Vagina (tissue), 2 donors: ENCODE data around the gene KIAA0753. TPM values are rescaled to one million over a fixed set of nuclear protein-coding genes. Genes with fewer than 3 reads are reported as not detected.

Experiments used
- DNase-seq, 2 donors: peaks; one replicate each; pipeline ENCODE4 v3.0.0-alpha.2; 2017; ENCODE audit errors: extremely low spot score in 2 of 2
- H3K27ac ChIP-seq: fragments of 200-600 bp; sonication (generic); one replicate; pipeline ENCODE4 v1.5.1; 2019
- H3K27me3 ChIP-seq: fragments of 200-600 bp; sonication (generic); one replicate; pipeline ENCODE4 v1.5.1; 2019
- H3K36me3 ChIP-seq, 2 donors: fragments of 200-600 bp; sonication (generic); one replicate each; pipeline ENCODE4 v1.5.1; 2017 to 2019
- H3K4me1 ChIP-seq: fragments of 200-600 bp; sonication (generic); one replicate; pipeline ENCODE4 v1.5.1; 2019
- H3K4me3 ChIP-seq, 2 donors: fragments of 200-600 bp; sonication (generic); 1 replicate in 1 of 2; 2 replicates in 1 of 2; pipeline ENCODE4 v1.5.1; 2016 to 2019
- H3K9me3 ChIP-seq: fragments of 200-600 bp; sonication (generic); one replicate; pipeline ENCODE4 v1.5.1; 2019
- CTCF ChIP-seq, 3 experiments: fragments of 450-650 bp in 2 of 3; fragments of 200-600 bp in 1 of 3; sonication (generic) in 1 of 3; IDR thresholded peaks; one replicate each; pipeline ENCODE4 v1.5.1; 2017 to 2019; ENCODE audit warnings: antibody characterized with exemption in 3 of 3, mild to moderate bottlenecking in 2 of 3, moderate library complexity in 2 of 3
- POLR2A ChIP-seq, 2 donors: fragments of 450-650 bp; IDR thresholded peaks; one replicate each; pipeline ENCODE4 v1.6.1; 2017; ENCODE audit warnings: antibody characterized with exemption in 2 of 2, mild to moderate bottlenecking in 2 of 2, moderate library complexity in 2 of 2
- POLR2AphosphoS5 ChIP-seq, 2 donors: sonication (generic); formaldehyde crosslinking; IDR thresholded peaks; one replicate each; pipeline ENCODE4 v1.9.0; 2017; ENCODE audit warnings: antibody characterized with exemption in 2 of 2, mild to moderate bottlenecking in 2 of 2, low read depth in 1 of 2; ENCODE audit not compliant: insufficient read depth in 1 of 2
- intact Hi-C: fragments of 100-400 bp; cut with DNase I; formaldehyde crosslinking; loops from one replicate; pipeline ENCODE4 v1.15.1; 2023
- total RNA-seq: library from RNA; depleted of rRNA; stranded (reverse); fragments of >200 nt; gene quantifications from one replicate; pipeline ENCODE4 v1.2.3, GENCODE V29; 2016

KIAA0753 gene
- total RNA-seq = 14.5 TPM

- peak in 1 of 2 donors; percentile 27 for TF ChIP-seq POLR2A (IDR thresholded peaks at IDR 0.05)
- TF ChIP-seq CTCF (IDR thresholded peaks at IDR 0.05) = no peak
- peak; percentile 88 to 94 for TF ChIP-seq POLR2AphosphoS5 (IDR thresholded peaks at IDR 0.05; ENCODE audit: insufficient read depth in 1 of 2, low read depth in 1 of 2)
- Histone ChIP-seq H3K4me3 (peak within 1 kb of the TSS; percentile 67 to 79), H3K4me1 (peaks cover 56% of the 10 kb centered on the region), H3K36me3 (peaks cover 0 to 5% of the 10 kb centered on the region in 2 donors), H3K27me3 (no peaks in the 10 kb centered on the region), H3K9me3 (no peaks in the 10 kb centered on the region), H3K27ac (peak within 1 kb of the TSS; percentile 73)
- intact Hi-C loops = no loop called here
- no peak for DNase-seq
Observed at GRCh38 chr17:6640536-6641246, at the start of gene KIAA0753, which contains the start of gene TXNDC17. KIAA0753 (minus strand) TSS chr17:6640711; CDS start chr17:6635103, 5,608 bp downstream. TXNDC17 (plus strand) TSS chr17:6641060; CDS start chr17:6641083, 23 bp downstream.

- Histone ChIP-seq H3K9me3 (no peaks in the 10 kb centered on the region), H3K27me3 (no peaks in the 10 kb centered on the region), H3K4me1 (no peaks in the 10 kb centered on the region), H3K36me3 (no peaks in the 10 kb centered on the region), H3K27ac (no peak overlapping the region), H3K4me3 (no peak overlapping the region)
- DNase-seq = no peak
- intact Hi-C loops = no loop called here
- TF ChIP-seq CTCF (IDR thresholded peaks at IDR 0.05) = no peak
- no peak for TF ChIP-seq POLR2AphosphoS5 (IDR thresholded peaks at IDR 0.05; ENCODE audit: insufficient read depth in 1 of 2, low read depth in 1 of 2)
- TF ChIP-seq POLR2A (IDR thresholded peaks at IDR 0.05) = no peak
Observed at GRCh38 chr17:6688944-6689343, 48.4 kb upstream of the KIAA0753 start.

- H3K27ac ChIP-seq = no peak overlapping the region
- H3K9me3 ChIP-seq = no peaks in the 10 kb centered on the region
- H3K27me3 ChIP-seq = no peaks in the 10 kb centered on the region
- no peaks in the 10 kb centered on the region for H3K4me1 ChIP-seq
- TF ChIP-seq POLR2A (IDR thresholded peaks at IDR 0.05) (no peak), POLR2AphosphoS5 (IDR thresholded peaks at IDR 0.05; ENCODE audit: insufficient read depth in 1 of 2, low read depth in 1 of 2) (no peak), CTCF (IDR thresholded peaks at IDR 0.05) (no peak)
- H3K4me3 ChIP-seq = no peak overlapping the region
- no peak for DNase-seq
- H3K36me3 ChIP-seq = no peaks in the 10 kb centered on the region
- intact Hi-C loops = no loop called here
Observed at GRCh38 chr17:6686026-6686425, 45.5 kb upstream of the KIAA0753 start.

- TF ChIP-seq POLR2A (IDR thresholded peaks at IDR 0.05) (no peak), POLR2AphosphoS5 (IDR thresholded peaks at IDR 0.05; ENCODE audit: insufficient read depth in 1 of 2, low read depth in 1 of 2) (no peak), CTCF (IDR thresholded peaks at IDR 0.05) (no peak)
- Histone ChIP-seq H3K36me3 (no peaks in the 10 kb centered on the region), H3K4me3 (no peak overlapping the region), H3K27me3 (no peaks in the 10 kb centered on the region), H3K4me1 (no peaks in the 10 kb centered on the region), H3K27ac (no peak overlapping the region), H3K9me3 (no peaks in the 10 kb centered on the region)
- intact Hi-C loops = no loop called here
- DNase-seq = no peak
Observed at GRCh38 chr17:6684881-6685767, 44.6 kb upstream of the KIAA0753 start.
